Measurements from ENCODE around the gene ANXA9. TPM values are rescaled to one million over a fixed set of nuclear protein-coding genes. Genes with fewer than 3 reads are reported as not detected.

Gene ANXA9
- total and polyA plus RNA-seq, 2 donors from 2014 or later: 3.3 to 38.5 TPM

GRCh38 chr1:150966011-150966410 lies 16.1 kb upstream of the ANXA9 start:
- Histone ChIP-seq H3K9ac (ENCODE audit: low read length in 3 of 3) (no peak overlapping the region), H3K4me1 (ENCODE audit: control insufficient read depth in 2 of 3, insufficient read depth in 2 of 3, low read depth in 1 of 3, low read length in 3 of 3) (peaks cover 4 to 18% (median 16%) of the 10 kb centered on the region in 3 donors), H3K27ac (ENCODE audit: low read depth in 2 of 2, low read length in 2 of 2) (no peak overlapping the region), H3K4me3 (ENCODE audit: low read length in 3 of 3) (no peak overlapping the region), H3K36me3 (ENCODE audit: control insufficient read depth in 2 of 3, insufficient read depth in 3 of 3, low read length in 3 of 3) (peaks cover 9 to 65% (median 59%) of the 10 kb centered on the region in 3 donors), H3K9me3 (ENCODE audit: control insufficient read depth in 2 of 3, insufficient read depth in 1 of 3, low read length in 3 of 3) (no peaks in the 10 kb centered on the region), H3K27me3 (ENCODE audit: control insufficient read depth, insufficient read depth, low read length) (no peaks in the 10 kb centered on the region)
- DNase-seq: no peak
- no peak for TF ChIP-seq CTCF (IDR thresholded peaks at IDR 0.05; ENCODE audit: borderline replicate concordance, extremely low read depth, insufficient read depth)
- intact Hi-C loops (cut with DNase I): no loop called here
- FAIRE-seq: no peak

GRCh38 chr1:150967936-150968335 lies 14.2 kb upstream of the ANXA9 start:
- Histone ChIP-seq H3K27me3 (ENCODE audit: control insufficient read depth, insufficient read depth, low read length) (no peaks in the 10 kb centered on the region), H3K4me3 (ENCODE audit: low read length in 3 of 3) (no peak overlapping the region), H3K27ac (ENCODE audit: low read depth in 2 of 2, low read length in 2 of 2) (no peak overlapping the region), H3K36me3 (ENCODE audit: control insufficient read depth in 2 of 3, insufficient read depth in 3 of 3, low read length in 3 of 3) (peaks cover 6 to 56% (median 49%) of the 10 kb centered on the region in 3 donors), H3K9me3 (ENCODE audit: control insufficient read depth in 2 of 3, insufficient read depth in 1 of 3, low read length in 3 of 3) (no peaks in the 10 kb centered on the region), H3K4me1 (ENCODE audit: control insufficient read depth in 2 of 3, insufficient read depth in 2 of 3, low read depth in 1 of 3, low read length in 3 of 3) (peaks cover 4 to 35% (median 28%) of the 10 kb centered on the region in 3 donors), H3K9ac (ENCODE audit: low read length in 3 of 3) (no peak overlapping the region)
- DNase-seq: no peak
- no peak for FAIRE-seq
- intact Hi-C loops (cut with DNase I): no loop called here
- no peak for TF ChIP-seq CTCF (IDR thresholded peaks at IDR 0.05; ENCODE audit: borderline replicate concordance, extremely low read depth, insufficient read depth)

GRCh38 chr1:150968491-150968890 lies 13.6 kb upstream of the ANXA9 start:
- H3K9me3 ChIP-seq (ENCODE audit: control insufficient read depth in 2 of 3, insufficient read depth in 1 of 3, low read length in 3 of 3): no peaks in the 10 kb centered on the region
- intact Hi-C loops (cut with DNase I): no loop called here
- DNase-seq (no peak), FAIRE-seq (no peak)
- H3K27me3 ChIP-seq (ENCODE audit: control insufficient read depth, insufficient read depth, low read length): no peaks in the 10 kb centered on the region
- H3K4me3 ChIP-seq (ENCODE audit: low read length in 3 of 3): no peak overlapping the region
- no peak for TF ChIP-seq CTCF (IDR thresholded peaks at IDR 0.05; ENCODE audit: borderline replicate concordance, extremely low read depth, insufficient read depth)
- no peak overlapping the region for H3K27ac ChIP-seq (ENCODE audit: low read depth in 2 of 2, low read length in 2 of 2)
- no peak overlapping the region for H3K9ac ChIP-seq (ENCODE audit: low read length in 3 of 3)
- H3K4me1 ChIP-seq (ENCODE audit: control insufficient read depth in 2 of 3, insufficient read depth in 2 of 3, low read depth in 1 of 3, low read length in 3 of 3): peaks cover 4 to 41% (median 30%) of the 10 kb centered on the region in 3 donors
- peaks cover 6 to 52% (median 45%) of the 10 kb centered on the region in 3 donors for H3K36me3 ChIP-seq (ENCODE audit: control insufficient read depth in 2 of 3, insufficient read depth in 3 of 3, low read length in 3 of 3)

GRCh38 chr1:150969626-150970025 lies 12.5 kb upstream of the ANXA9 start:
- TF ChIP-seq CTCF (IDR thresholded peaks at IDR 0.05; ENCODE audit: borderline replicate concordance, extremely low read depth, insufficient read depth): no peak
- intact Hi-C loops (cut with DNase I): no loop called here
- no peak for FAIRE-seq
- Histone ChIP-seq H3K4me1 (ENCODE audit: control insufficient read depth in 2 of 3, insufficient read depth in 2 of 3, low read depth in 1 of 3, low read length in 3 of 3) (peaks cover 4 to 42% (median 30%) of the 10 kb centered on the region in 3 donors), H3K9ac (ENCODE audit: low read length in 3 of 3) (no peak overlapping the region), H3K27me3 (ENCODE audit: control insufficient read depth, insufficient read depth, low read length) (no peaks in the 10 kb centered on the region), H3K4me3 (ENCODE audit: low read length in 3 of 3) (no peak overlapping the region), H3K9me3 (ENCODE audit: control insufficient read depth in 2 of 3, insufficient read depth in 1 of 3, low read length in 3 of 3) (no peaks in the 10 kb centered on the region), H3K27ac (ENCODE audit: low read depth in 2 of 2, low read length in 2 of 2) (peak overlapping the region in 1 of 2 donors; percentile 48), H3K36me3 (ENCODE audit: control insufficient read depth in 2 of 3, insufficient read depth in 3 of 3, low read length in 3 of 3) (peaks cover 6 to 40% (median 34%) of the 10 kb centered on the region in 3 donors)
- no peak for DNase-seq
